GM12875 (cell line): ENCODE measurements around the gene MRNIP.

ENCODE experiments used
- H3K4me3 ChIP-seq: one replicate; pipeline ENCODE4 v1.5.1; 2011; ENCODE audit warnings: low read depth, low read length, control low read depth
- TF ChIP-seq, protein P1 (sequence below): IDR thresholded peaks from 2 replicates; pipeline ENCODE4 v1.5.1; 2011; ENCODE audit warnings: low read depth, mild to moderate bottlenecking, control low read depth, inconsistent platforms, low read length, moderate library complexity, borderline replicate concordance; ENCODE audit not compliant: insufficient read depth

The MRNIP gene, protein sequence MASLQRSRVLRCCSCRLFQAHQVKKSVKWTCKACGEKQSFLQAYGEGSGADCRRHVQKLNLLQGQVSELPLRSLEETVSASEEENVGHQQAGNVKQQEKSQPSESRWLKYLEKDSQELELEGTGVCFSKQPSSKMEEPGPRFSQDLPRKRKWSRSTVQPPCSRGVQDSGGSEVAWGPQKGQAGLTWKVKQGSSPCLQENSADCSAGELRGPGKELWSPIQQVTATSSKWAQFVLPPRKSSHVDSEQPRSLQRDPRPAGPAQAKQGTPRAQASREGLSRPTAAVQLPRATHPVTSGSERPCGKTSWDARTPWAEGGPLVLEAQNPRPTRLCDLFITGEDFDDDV

DNA sequence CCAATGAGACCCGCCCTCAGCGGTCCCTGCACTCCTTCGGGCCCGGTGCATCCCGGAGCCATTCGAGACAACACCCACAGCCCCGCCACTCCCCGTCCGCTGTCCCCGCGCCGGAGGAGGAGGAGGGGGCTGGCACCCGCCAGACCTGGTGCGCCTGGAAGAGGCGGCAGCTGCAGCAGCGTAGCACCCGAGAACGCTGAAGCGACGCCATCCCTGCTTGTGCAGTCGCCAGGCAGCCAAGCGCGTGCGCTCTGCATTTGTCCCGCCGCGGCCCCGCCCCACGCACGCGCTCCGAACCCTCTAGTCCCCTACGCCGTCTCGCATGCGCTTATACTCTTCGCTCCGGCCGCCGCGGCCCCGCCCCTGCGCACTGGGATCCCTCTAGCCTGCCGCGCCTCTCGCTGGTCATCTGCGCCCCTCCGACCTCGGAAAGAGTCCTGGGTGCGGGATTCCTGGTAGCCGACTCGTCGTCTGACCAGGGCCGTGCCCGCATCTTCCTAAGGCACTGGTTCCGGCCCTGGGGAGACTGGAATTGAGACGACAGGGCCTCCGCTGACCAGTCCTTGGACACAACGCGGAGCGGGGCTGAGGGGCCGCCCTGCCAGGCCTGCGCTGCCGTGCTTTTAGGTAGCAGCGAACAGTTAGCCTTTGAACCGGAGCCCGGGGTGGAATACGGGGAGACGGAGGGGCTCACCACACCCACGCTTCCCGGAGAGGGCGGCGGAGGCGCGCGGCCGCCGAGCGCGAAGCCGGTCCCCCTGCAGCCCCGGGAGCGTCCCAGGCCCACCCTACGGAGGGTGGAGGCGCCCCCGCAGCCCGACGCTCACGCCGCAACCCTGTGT is at the start of gene MRNIP:
Gene MRNIP (minus strand): TSS at position 232 of the 842 bp plus-strand sequence. CDS start 21 bp downstream, at position 211.
- TF ChIP-seq, protein P1, sequence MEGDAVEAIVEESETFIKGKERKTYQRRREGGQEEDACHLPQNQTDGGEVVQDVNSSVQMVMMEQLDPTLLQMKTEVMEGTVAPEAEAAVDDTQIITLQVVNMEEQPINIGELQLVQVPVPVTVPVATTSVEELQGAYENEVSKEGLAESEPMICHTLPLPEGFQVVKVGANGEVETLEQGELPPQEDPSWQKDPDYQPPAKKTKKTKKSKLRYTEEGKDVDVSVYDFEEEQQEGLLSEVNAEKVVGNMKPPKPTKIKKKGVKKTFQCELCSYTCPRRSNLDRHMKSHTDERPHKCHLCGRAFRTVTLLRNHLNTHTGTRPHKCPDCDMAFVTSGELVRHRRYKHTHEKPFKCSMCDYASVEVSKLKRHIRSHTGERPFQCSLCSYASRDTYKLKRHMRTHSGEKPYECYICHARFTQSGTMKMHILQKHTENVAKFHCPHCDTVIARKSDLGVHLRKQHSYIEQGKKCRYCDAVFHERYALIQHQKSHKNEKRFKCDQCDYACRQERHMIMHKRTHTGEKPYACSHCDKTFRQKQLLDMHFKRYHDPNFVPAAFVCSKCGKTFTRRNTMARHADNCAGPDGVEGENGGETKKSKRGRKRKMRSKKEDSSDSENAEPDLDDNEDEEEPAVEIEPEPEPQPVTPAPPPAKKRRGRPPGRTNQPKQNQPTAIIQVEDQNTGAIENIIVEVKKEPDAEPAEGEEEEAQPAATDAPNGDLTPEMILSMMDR: 0 out of 2 replicates have a peak, but pooled peaks have one; percentile 3

DNA sequence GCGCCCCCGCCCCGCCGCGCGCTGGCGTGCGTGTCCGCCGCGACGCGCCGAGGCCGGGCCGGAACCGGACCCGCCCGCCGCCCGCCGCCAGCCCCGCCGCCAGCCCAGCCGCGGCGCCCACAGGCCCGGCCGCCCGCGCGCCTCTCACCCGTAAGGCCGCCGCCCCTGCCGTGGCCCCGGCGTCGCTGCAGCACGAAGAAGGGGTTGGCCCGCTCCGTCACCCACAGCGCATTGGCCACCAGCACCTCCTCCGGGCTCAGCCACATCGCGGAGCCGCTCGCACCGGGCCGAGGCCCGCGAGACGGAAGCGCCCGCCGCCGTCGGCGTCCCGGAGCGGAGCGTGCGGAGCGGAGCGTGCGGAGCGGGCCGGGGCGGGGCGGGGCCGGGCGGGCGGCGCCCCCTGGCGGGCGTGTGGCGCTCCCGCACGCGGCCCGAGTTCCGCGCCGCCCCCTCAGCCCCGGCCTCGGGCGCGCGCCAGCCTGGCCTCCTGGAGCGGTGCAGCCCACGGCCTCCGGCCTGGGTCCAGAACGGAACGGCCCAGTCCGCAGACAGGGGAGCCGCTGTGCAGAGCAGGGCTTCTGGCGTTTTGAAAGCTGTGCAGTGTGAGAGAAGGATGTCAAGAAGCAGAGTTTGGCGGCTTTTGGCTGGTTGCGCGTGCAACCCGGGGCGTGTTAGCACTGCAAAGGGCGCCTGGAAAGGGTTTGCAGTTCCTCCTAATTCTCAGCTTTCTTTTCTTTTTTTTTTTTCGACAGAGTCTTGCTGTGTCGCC is 49.1 kb upstream of the MRNIP start, which contains the start of gene TBC1D9B:
Gene TBC1D9B (minus strand): TSS at position 342 of the 769 bp plus-strand sequence. CDS start 76 bp downstream, at position 266.
- H3K4me3 ChIP-seq: peak within 1 kb of the TSS; percentile 65
- TF ChIP-seq, protein P1: peak; percentile 58

More for the DNA sequence above, at the start of gene MRNIP:
- H3K4me3 ChIP-seq: peak within 1 kb of the TSS; percentile 90

DNA sequence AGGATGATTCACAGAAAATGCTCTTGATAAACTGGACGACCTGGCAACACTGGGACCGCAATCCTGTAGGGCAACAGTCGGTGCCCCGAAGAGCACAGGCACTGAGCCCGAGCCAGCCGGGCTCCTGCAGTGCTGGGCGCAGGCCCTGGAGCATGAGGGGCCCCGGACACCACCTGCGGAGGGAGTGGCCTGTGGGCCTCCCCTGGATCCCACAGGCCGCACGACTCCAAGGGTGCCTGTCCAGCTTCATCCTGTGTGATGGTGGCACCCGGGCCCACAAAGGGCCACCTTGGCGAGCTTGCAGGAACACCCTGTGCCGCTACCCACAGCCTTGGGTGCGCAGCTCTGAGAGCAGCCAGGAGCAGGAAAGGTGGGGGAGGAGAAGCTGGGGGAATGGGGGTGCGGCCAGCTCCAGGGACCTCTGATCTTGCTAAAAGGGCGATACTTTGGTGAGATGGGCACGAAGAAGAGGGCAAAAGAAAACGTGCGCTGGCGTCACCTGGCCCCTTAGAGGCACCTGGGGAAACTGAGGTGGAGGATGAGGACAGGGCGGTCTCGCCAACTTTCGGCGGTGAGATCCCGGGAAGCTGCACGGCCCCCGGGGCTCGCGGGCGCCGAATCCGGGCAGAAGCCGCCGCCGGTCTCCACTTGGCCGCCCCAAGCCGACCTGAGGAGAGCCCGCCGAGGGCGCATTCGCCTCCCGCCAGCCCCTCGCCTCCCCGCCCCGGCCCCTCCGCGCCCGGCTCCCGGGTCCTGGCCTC is 48.4 kb upstream of the MRNIP start:
- TF ChIP-seq, protein P1: no peak
- H3K4me3 ChIP-seq: peak overlapping the region; percentile 65

DNA sequence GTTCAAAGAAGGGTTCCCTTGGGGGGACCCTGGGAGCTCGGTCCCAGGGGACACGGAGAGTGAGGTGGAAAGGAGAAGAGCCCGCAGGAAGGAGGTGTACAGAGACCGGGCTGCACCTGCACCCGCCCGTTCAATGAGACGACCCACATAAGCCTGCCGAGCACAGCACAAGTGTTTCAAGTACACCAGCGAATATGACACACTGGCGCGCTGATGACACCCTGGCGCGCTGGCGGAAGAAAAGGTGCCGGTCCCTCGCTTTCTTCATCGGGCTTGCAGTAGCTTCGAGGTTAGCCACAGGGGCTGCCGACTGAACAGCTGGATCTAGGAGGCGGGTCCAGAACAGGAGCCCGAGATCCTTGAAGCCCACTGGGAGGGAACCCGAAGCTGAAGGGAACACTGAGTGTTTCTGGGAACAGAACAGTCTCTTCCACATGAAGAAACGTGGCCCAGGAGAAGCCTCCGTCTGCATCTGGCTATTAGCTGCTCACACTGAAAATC is 47.7 kb upstream of the MRNIP start:
- TF ChIP-seq, protein P1: no peak
- no peak overlapping the region for H3K4me3 ChIP-seq

DNA sequence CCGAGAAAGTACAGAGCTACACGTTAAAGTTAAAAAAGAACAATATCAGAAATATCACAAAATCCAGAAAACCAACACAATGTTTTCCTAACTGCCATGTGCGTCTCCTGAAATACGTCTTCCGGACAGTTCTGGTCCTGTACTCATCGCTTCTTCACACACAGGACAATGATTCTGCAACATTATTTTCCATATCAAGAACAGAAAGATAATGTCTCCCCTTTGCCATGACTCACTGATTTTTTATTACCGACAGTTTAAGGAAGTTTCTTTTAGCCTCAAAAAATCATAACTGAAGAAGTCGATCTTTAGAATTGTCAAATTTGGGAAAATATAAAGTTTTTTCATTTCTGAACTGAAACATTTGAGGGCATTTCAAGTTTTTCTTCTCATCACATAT is 46.5 kb upstream of the MRNIP start:
- no peak overlapping the region for H3K4me3 ChIP-seq
- TF ChIP-seq, protein P1: no peak
